Activated T-cell treated with anti-CD3 and anti-CD28 coated beads for 4 hours (primary cell): ENCODE measurements around the gene DYNC1I1.
"Not testable (repeated sequence)": the region's sequence is repeated elsewhere in the genome, so short reads cannot be mapped to it uniquely, and the experiment has no call there.

Experiments
- DNase-seq: peaks from one replicate; pipeline ENCODE4 v3.0.0-alpha.2; 2020

The DYNC1I1 gene

DNA sequence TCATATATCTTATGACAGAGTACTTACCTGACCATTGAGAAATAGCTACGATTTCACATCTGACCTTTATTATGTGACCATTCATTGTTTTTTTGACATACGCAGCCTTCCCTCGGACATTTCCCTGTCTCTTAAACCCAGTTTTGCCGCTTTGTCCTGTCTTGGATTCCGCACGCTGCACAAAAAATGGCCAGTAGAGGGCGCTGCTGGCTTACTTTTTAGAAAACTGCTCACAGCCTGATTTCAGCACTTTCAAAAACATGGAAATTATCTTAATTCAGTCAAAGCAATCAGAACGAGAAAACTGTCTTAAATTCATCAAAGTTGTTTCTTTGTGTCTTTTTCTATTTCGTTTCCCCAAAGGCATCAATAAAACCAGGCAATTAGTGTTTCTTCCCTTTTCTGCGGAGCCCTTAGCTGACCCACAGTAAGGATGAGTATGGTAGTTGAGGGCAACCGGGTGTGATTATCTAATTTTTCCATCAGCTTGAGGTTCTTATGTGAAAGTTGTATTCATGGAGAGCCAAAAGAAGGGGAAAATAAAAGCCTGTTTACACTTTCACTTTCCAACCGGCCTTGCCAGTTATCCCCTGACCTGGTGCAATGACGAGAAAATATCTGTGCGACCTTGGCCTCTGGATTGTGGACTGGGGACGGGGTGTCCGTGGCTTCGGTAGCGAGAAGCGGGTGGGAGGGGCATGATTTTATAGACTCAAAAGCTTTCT is 144.4 kb downstream of the DYNC1I1 start:
- DNase-seq = peak; percentile 67

- no peak for DNase-seq
Measured at GRCh38 chr7:95917634-95918033, 145.3 kb downstream of the DYNC1I1 start.

DNA sequence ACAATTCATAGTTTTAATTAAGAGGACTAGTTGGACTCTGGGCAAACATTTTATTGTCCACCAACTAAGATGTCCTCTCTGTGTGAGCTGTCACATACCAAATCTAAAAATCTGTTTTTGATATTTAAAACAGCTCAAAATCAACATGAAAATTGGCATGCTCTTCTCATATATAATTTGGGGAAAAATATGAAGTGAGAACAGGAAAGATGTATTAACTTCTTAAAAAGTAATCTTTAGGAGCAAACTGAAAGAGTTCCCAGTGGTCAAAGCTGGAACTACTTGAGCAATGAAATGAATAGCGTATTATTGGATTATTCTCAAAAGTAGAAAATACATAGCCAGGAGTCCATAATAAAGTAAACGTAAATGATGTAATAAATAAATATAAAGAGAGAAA is 147.2 kb downstream of the DYNC1I1 start:
- DNase-seq = no peak

GRCh38 chr7:95921543-95921942 is 149.2 kb downstream of the DYNC1I1 start:
- no peak for DNase-seq

GRCh38 chr7:95922191-95922590 is 149.8 kb downstream of the DYNC1I1 start:
- no peak for DNase-seq

GRCh38 chr7:95925236-95925635 is 152.9 kb downstream of the DYNC1I1 start:
- DNase-seq = no peak

DNA sequence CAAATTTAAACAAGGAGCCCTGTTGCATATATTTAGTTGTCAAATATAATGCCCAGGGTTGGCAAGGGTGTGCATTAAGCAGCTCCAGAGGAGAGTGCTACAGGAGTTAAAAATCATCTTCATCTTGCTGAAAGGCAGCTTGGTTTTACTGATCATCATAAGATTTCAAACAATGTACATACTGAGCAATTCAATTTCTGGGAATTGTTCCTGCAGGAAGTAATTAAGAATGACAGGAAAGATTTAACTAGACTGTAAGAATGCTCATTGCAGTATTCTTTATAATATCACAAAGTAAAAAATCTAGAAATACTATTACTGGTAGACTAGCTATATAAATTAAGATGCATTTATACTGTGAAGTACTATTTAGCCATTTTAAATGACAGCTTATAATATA is 153.6 kb downstream of the DYNC1I1 start:
- DNase-seq = no peak

GRCh38 chr7:95927756-95928155 is 155.4 kb downstream of the DYNC1I1 start:
- no peak for DNase-seq

- no peak for DNase-seq
Measured at GRCh38 chr7:95929710-95930280, 157.4 kb downstream of the DYNC1I1 start.

- DNase-seq = no peak
Measured at GRCh38 chr7:95931460-95932232, 159.3 kb downstream of the DYNC1I1 start.

- DNase-seq = no peak
Measured at GRCh38 chr7:95933618-95934017, 161.3 kb downstream of the DYNC1I1 start.

DNA sequence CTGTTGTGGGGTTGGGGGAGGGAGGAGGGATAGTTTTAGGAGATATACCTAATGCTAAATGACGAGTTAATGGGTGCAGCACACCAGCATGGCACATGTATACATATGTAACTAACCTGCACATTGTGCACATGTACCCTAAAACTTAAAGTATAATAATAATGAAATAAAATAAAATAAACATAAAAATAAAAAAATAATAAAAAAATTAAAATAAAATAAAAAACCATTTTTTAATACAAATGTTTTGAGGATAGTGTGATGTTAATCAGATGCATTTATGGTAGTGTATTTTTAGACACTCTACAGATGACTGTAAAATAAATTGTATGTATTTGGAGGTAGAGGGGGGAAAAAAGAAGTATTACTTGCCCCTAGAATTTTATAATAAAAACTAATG is 172.5 kb downstream of the DYNC1I1 start:
- not testable (repeated sequence) for DNase-seq

GRCh38 chr7:95950698-95951097 is 178.3 kb downstream of the DYNC1I1 start:
- no peak for DNase-seq

DNA sequence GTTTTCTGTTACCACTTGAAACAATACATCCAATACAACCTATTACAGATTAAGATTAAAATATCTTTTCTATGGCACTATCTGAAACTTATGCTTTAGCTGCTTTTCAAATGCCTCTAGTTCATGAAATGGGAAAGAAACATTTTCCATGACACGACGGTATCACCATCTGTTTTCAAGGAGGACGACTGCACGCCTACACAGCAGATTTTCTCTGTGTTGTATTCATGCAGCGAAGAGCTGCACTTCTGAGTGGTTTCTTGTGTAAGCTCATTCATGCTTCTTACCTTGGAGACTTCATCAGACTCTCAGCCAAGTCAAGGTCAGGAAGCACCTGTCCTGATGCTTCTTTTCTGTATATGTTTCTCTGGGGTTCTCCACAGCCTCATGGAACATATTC is 179.2 kb downstream of the DYNC1I1 start:
- DNase-seq = no peak

- DNase-seq = no peak
Measured at GRCh38 chr7:95951997-95952795, 179.8 kb downstream of the DYNC1I1 start.

DNA sequence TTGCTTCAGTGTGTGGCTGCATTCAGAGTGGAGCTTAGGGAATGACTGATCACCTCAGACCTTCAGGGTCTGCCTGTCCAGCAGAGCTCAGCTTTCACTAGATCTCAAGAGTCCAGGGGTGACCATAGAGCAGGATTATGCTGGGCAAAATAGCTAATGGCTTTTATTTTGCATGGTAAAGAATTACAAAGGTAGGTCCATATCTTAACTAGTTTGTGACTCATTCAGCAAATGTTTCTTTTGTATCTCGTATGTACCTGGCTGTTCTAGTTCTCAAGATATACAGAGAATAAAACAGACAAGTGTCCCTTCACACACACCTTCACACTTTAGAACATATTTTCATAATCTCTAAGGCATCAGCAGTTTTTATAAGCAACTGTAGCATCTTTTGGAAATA is 180.5 kb downstream of the DYNC1I1 start:
- DNase-seq = no peak

DNA sequence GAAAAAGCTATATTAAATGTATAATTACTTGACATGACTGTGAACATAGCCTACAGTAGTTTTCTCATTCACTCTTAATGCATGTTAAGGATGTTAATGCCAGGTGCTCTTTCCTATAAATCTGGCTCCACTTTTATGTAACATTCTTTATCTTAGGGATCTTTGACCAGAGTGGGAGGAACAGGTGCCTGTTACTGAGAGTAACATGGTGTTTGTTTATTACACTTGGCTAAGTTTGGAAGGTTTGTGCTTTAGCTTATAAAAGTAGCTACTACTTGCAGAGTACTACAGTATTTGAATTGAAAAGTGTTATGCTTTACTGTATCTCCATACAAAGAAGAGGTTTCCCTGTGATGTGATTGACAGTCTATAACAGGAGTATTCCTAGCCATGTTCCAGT is 183.4 kb downstream of the DYNC1I1 start:
- no peak for DNase-seq

GRCh38 chr7:95957510-95957909 is 185.2 kb downstream of the DYNC1I1 start:
- DNase-seq = no peak

- no peak for DNase-seq
Measured at GRCh38 chr7:95960706-95961244, 188.4 kb downstream of the DYNC1I1 start.

- no peak for DNase-seq
Measured at GRCh38 chr7:95963446-95963990, 191.2 kb downstream of the DYNC1I1 start.

- DNase-seq = no peak
Measured at GRCh38 chr7:95971716-95972115, 199.4 kb downstream of the DYNC1I1 start.

GRCh38 chr7:95972523-95972922 is 200.2 kb downstream of the DYNC1I1 start:
- no peak for DNase-seq

DNA sequence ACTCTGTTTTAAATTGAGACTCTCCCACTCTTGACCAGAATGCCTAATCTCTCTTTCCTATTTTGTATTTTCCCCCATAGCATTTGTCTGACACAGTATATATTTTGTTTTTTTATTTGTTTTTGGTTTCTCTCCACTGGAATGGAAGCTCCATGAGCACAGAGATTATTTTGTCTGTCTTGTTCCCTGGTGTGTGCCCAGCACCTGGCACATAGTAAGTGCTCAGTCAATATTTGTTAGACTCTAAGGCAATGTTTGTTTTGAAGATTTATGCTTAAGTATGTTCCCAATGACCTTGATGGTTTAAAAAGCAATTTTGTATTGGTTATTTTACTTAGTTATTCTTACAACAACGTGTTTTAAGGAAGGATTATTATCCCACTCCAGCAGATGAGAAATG is 201.8 kb downstream of the DYNC1I1 start:
- no peak for DNase-seq
